ENCODE data around the gene UNC45A. TPM values are rescaled to one million over a fixed set of nuclear protein-coding genes. Genes with fewer than 3 reads are reported as not detected.

UNC45A gene
- polyA plus RNA-seq, 1 experiment, result 63.3 TPM

GRCh38 chr15:90889313-90889730 lies 45.8 kb upstream of the UNC45A start:
- Histone ChIP-seq H3K4me3 (ENCODE audit: low read depth, low read length) (no peak overlapping the region), H3K27ac (ENCODE audit: low read depth, low read length) (no peak overlapping the region), H3K27me3 (ENCODE audit: control insufficient read depth, insufficient read depth, low read length) (no peaks in the 10 kb centered on the region), H3K9me3 (ENCODE audit: control insufficient read depth, insufficient read depth, low read length) (no peaks in the 10 kb centered on the region; the same call in 1 of the 2 replicates)
- ChIA-PET POLR2A (interaction anchor here (0.7 kb wide), 1 partner anchor 46 kb away, joined by 4 read pairs; the partner anchor contains the start of gene UNC45A), CTCF (interaction anchor here (1.6 to 1.9 kb wide), 2 partner anchors 14 to 241 kb away, joined by 5 read pairs; partner anchors contain the start of gene MAN2A2)
- DNase-seq (ENCODE audit: low read depth, low spot score), result no peak
- TF ChIP-seq CTCF (IDR thresholded peaks at IDR 0.05; ENCODE audit: low read depth, low read length), result no peak

DNA sequence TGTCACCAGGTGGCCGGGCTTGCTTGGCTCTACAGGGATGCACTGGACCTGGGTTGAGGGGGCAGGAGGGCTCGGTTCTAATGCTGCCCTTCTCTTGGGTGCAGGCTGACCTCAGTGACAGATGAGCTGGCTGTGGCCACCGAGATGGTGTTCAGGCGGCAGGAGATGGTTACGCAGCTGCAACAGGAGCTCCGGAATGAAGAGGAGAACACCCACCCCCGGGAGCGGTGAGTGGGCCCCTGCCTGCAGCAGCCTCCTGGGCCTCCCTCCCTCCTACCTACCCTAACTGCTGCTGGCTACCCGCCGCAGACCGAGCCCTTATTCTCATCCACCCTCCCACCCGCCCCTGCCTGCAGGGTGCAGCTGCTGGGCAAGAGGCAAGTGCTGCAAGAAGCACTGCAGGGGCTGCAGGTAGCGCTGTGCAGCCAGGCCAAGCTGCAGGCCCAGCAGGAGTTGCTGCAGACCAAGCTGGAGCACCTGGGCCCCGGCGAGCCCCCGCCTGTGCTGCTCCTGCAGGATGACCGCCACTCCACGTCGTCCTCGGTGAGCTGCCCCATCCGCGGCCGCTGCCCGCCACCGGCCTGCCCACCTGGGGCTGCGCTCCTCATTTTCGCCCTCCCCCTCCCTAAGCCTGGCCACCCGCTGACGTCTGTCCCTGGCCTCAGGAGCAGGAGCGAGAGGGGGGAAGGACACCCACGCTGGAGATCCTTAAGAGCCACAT lies 45.2 kb upstream of the UNC45A start:
- H3K4me3 ChIP-seq (ENCODE audit: low read depth, low read length), result no peak overlapping the region
- TF ChIP-seq CTCF (IDR thresholded peaks at IDR 0.05; ENCODE audit: low read depth, low read length), result no peak
- no peaks in the 10 kb centered on the region; the same call in 1 of the 2 replicates for H3K9me3 ChIP-seq (ENCODE audit: control insufficient read depth, insufficient read depth, low read length)
- H3K27me3 ChIP-seq (ENCODE audit: control insufficient read depth, insufficient read depth, low read length), result no peaks in the 10 kb centered on the region
- no peak overlapping the region for H3K27ac ChIP-seq (ENCODE audit: low read depth, low read length)
- no peak for DNase-seq (ENCODE audit: low read depth, low spot score)
- POLR2A ChIA-PET, result interaction anchor here (0.7 kb wide), 1 partner anchor 45 kb away, joined by 4 read pairs; the partner anchor contains the start of gene UNC45A
- CTCF ChIA-PET, result interaction anchor here (0.8 to 1.9 kb wide), 3 partner anchors 13 to 242 kb away, joined by 3 to 5 read pairs (median 5); partner anchors contain the start of gene MAN2A2

DNA sequence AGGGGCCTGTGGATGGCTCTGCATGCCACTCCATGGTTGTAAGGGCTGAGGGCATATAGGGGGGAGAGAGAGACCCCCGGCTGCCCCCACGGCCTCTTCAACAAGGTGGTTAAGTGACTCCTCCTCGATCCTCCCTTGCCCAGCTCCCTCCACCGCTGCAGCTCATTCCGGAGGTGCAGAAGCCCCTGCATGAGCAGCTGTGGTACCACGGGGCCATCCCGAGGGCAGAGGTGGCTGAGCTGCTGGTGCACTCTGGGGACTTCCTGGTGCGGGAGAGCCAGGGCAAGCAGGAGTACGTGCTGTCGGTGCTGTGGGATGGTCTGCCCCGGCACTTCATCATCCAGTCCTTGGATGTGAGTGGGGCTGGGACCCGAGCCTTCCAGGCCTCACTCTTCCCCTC lies 44.2 kb upstream of the UNC45A start:
- Histone ChIP-seq H3K27ac (ENCODE audit: low read depth, low read length) (no peak overlapping the region), H3K9me3 (ENCODE audit: control insufficient read depth, insufficient read depth, low read length) (no peaks in the 10 kb centered on the region; the same call in 1 of the 2 replicates), H3K4me3 (ENCODE audit: low read depth, low read length) (no peak overlapping the region), H3K27me3 (ENCODE audit: control insufficient read depth, insufficient read depth, low read length) (no peaks in the 10 kb centered on the region)
- CTCF ChIA-PET, result interaction anchor here (0.6 to 1.9 kb wide), 3 partner anchors 12 to 579 kb away, joined by 3 to 5 read pairs (median 3); partner anchors contain the start of gene MAN2A2
- no peak for DNase-seq (ENCODE audit: low read depth, low spot score)
- POLR2A ChIA-PET, result no interaction called here
- TF ChIP-seq CTCF (IDR thresholded peaks at IDR 0.05; ENCODE audit: low read depth, low read length), result no peak

- Histone ChIP-seq H3K9me3 (ENCODE audit: control insufficient read depth, insufficient read depth, low read length) (no peaks in the 10 kb centered on the region; the same call in 1 of the 2 replicates), H3K4me3 (ENCODE audit: low read depth, low read length) (no peak overlapping the region), H3K27me3 (ENCODE audit: control insufficient read depth, insufficient read depth, low read length) (no peaks in the 10 kb centered on the region), H3K27ac (ENCODE audit: low read depth, low read length) (no peak overlapping the region)
- POLR2A ChIA-PET, result no interaction called here
- no peak for TF ChIP-seq CTCF (IDR thresholded peaks at IDR 0.05; ENCODE audit: low read depth, low read length)
- DNase-seq (ENCODE audit: low read depth, low spot score), result no peak
- CTCF ChIA-PET, result interaction anchor here (0.6 to 1.9 kb wide), 3 partner anchors 12 to 580 kb away, joined by 3 to 5 read pairs (median 3); partner anchors contain the start of gene MAN2A2
These were observed 43.6 kb upstream of the UNC45A start for GRCh38 chr15:90891346-90891949.
